ENCODE results near the gene SLC35F3.

SLC35F3 gene

GRCh38 chr1:234316937-234317336 lies 412.5 kb downstream of the SLC35F3 start:
- Histone ChIP-seq H3K4me1 (ENCODE audit: control insufficient read depth in 1 of 2, insufficient read depth in 1 of 2, low read depth in 1 of 2, low read length in 1 of 2) (peaks cover 0 to 10% of the 10 kb centered on the region in 2 experiments), H3K27ac (no peak overlapping the region), H3K27me3 (peaks cover 29% of the 10 kb centered on the region), H3K4me3 (ENCODE audit: low read depth in 1 of 2, low read length in 1 of 2) (no peak overlapping the region), H3K36me3 (no peaks in the 10 kb centered on the region), H3K9me3 (no peaks in the 10 kb centered on the region)
- TF ChIP-seq CTCF (IDR thresholded peaks at IDR 0.05) = no peak

GRCh38 chr1:234320069-234320468 lies 415.6 kb downstream of the SLC35F3 start:
- H3K9me3 ChIP-seq = no peaks in the 10 kb centered on the region
- H3K36me3 ChIP-seq = no peaks in the 10 kb centered on the region
- no peak overlapping the region for H3K27ac ChIP-seq
- H3K27me3 ChIP-seq = peaks cover 56% of the 10 kb centered on the region
- TF ChIP-seq CTCF (IDR thresholded peaks at IDR 0.05) = no peak
- no peak overlapping the region for H3K4me3 ChIP-seq (ENCODE audit: low read depth in 1 of 2, low read length in 1 of 2)
- H3K4me1 ChIP-seq (ENCODE audit: control insufficient read depth in 1 of 2, insufficient read depth in 1 of 2, low read depth in 1 of 2, low read length in 1 of 2) = peaks cover 4 to 12% of the 10 kb centered on the region in 2 experiments

GRCh38 chr1:234320549-234320948 lies 416.1 kb downstream of the SLC35F3 start:
- Histone ChIP-seq H3K27me3 (peaks cover 57% of the 10 kb centered on the region), H3K9me3 (no peaks in the 10 kb centered on the region), H3K27ac (no peak overlapping the region), H3K4me1 (ENCODE audit: control insufficient read depth in 1 of 2, insufficient read depth in 1 of 2, low read depth in 1 of 2, low read length in 1 of 2) (peaks cover 4 to 7% of the 10 kb centered on the region in 2 experiments), H3K36me3 (no peaks in the 10 kb centered on the region), H3K4me3 (ENCODE audit: low read depth in 1 of 2, low read length in 1 of 2) (no peak overlapping the region)
- TF ChIP-seq CTCF (IDR thresholded peaks at IDR 0.05) = no peak

- no peaks in the 10 kb centered on the region for H3K9me3 ChIP-seq
- peaks cover 4 to 7% of the 10 kb centered on the region in 2 experiments for H3K4me1 ChIP-seq (ENCODE audit: control insufficient read depth in 1 of 2, insufficient read depth in 1 of 2, low read depth in 1 of 2, low read length in 1 of 2)
- no peak overlapping the region for H3K27ac ChIP-seq
- H3K36me3 ChIP-seq = no peaks in the 10 kb centered on the region
- no peak overlapping the region for H3K4me3 ChIP-seq (ENCODE audit: low read depth in 1 of 2, low read length in 1 of 2)
- H3K27me3 ChIP-seq = peaks cover 57% of the 10 kb centered on the region
- no peak for TF ChIP-seq CTCF (IDR thresholded peaks at IDR 0.05)
These were observed 416.8 kb downstream of the SLC35F3 start for GRCh38 chr1:234321231-234321630.

GRCh38 chr1:234322097-234322496 lies 417.6 kb downstream of the SLC35F3 start:
- peaks cover 11 to 16% of the 10 kb centered on the region in 2 experiments for H3K4me1 ChIP-seq (ENCODE audit: control insufficient read depth in 1 of 2, insufficient read depth in 1 of 2, low read depth in 1 of 2, low read length in 1 of 2)
- peaks cover 57% of the 10 kb centered on the region for H3K27me3 ChIP-seq
- no peaks in the 10 kb centered on the region for H3K36me3 ChIP-seq
- H3K27ac ChIP-seq = no peak overlapping the region
- H3K9me3 ChIP-seq = no peaks in the 10 kb centered on the region
- no peak for TF ChIP-seq CTCF (IDR thresholded peaks at IDR 0.05)
- no peak overlapping the region for H3K4me3 ChIP-seq (ENCODE audit: low read depth in 1 of 2, low read length in 1 of 2)

- Histone ChIP-seq H3K36me3 (no peaks in the 10 kb centered on the region), H3K4me3 (ENCODE audit: low read depth in 1 of 2, low read length in 1 of 2) (no peak overlapping the region), H3K27ac (no peak overlapping the region), H3K27me3 (peaks cover 48% of the 10 kb centered on the region), H3K4me1 (ENCODE audit: control insufficient read depth in 1 of 2, insufficient read depth in 1 of 2, low read depth in 1 of 2, low read length in 1 of 2) (peaks cover 11 to 16% of the 10 kb centered on the region in 2 experiments), H3K9me3 (no peaks in the 10 kb centered on the region)
- TF ChIP-seq CTCF (IDR thresholded peaks at IDR 0.05) = peak; percentile 43
These were observed 418.5 kb downstream of the SLC35F3 start for GRCh38 chr1:234322979-234323378.
